HG03103 (cell line): Measurements from ENCODE around the gene ZBTB39.
"Not testable (repeated sequence)": the region's sequence is repeated elsewhere in the genome, so short reads cannot be mapped to it uniquely, and the experiment has no call there.

ENCODE experiments used
- ATAC-seq: cut with Tn5 transposase; IDR thresholded peaks from one replicate; pipeline ENCODE4 v1.9.1; 2021; ENCODE audit warnings: low read depth; ENCODE audit not compliant: unreplicated experiment

Gene ZBTB39

GRCh38 chr12:57031789-57032188 is 25.4 kb upstream of the ZBTB39 start:
- no peak for ATAC-seq

- ATAC-seq = no peak
Observed at GRCh38 chr12:57031138-57031725, 24.9 kb upstream of the ZBTB39 start.

GRCh38 chr12:57029457-57029856 is 23.1 kb upstream of the ZBTB39 start:
- ATAC-seq = no peak

GRCh38 chr12:57027805-57028153 is 21.4 kb upstream of the ZBTB39 start:
- no peak for ATAC-seq

GRCh38 chr12:57027011-57027804 is 20.9 kb upstream of the ZBTB39 start:
- no peak for ATAC-seq

- no peak for ATAC-seq
Observed at GRCh38 chr12:57025196-57025595, 18.9 kb upstream of the ZBTB39 start.

GRCh38 chr12:57022324-57022723 is 16.0 kb upstream of the ZBTB39 start:
- not testable (repeated sequence) for ATAC-seq

GRCh38 chr12:57019983-57020719 is 13.8 kb upstream of the ZBTB39 start:
- ATAC-seq = no peak

GRCh38 chr12:57018906-57019305 is 12.6 kb upstream of the ZBTB39 start:
- ATAC-seq = no peak

- not testable (repeated sequence) for ATAC-seq
Observed at GRCh38 chr12:57018353-57018752, 12.0 kb upstream of the ZBTB39 start.

GRCh38 chr12:57016348-57016747 is 10.0 kb upstream of the ZBTB39 start, which contains the start of gene TAC3:
Gene TAC3, minus strand, starts transcription at chr12:57016529. Its CDS starts 732 bp downstream, at chr12:57015797.
- ATAC-seq = no peak

- peak; percentile 67 for ATAC-seq
Observed at GRCh38 chr12:57012600-57013465, 6.5 kb upstream of the ZBTB39 start.

GRCh38 chr12:57011438-57012424 is 5.4 kb upstream of the ZBTB39 start:
- ATAC-seq = peak; percentile 40

- ATAC-seq = no peak
Observed at GRCh38 chr12:57010627-57011247, 4.4 kb upstream of the ZBTB39 start.

GRCh38 chr12:57009949-57010626 is 3.7 kb upstream of the ZBTB39 start:
- ATAC-seq = no peak

- no peak for ATAC-seq
Observed at GRCh38 chr12:57008178-57008577, 1.8 kb upstream of the ZBTB39 start.

GRCh38 chr12:57006809-57007475 is 596 bp upstream of the ZBTB39 start:
- ATAC-seq = no peak

GRCh38 chr12:57004651-57005050 is 1.7 kb downstream of the ZBTB39 start:
- no peak for ATAC-seq
